PC-9 (cell line): ENCODE results near the gene TMEM108. TPM values are rescaled to one million over a fixed set of nuclear protein-coding genes. Genes with fewer than 3 reads are reported as not detected.

Experiments
- BruUV-seq: library from RNA; stranded (reverse); fragments of 400-500 nt; replicated peaks from 2 replicates; lab custom pipeline; 2021; lab: Mats Ljungman, UMichigan
- CTCF ChIA-PET: fragments of 300-600 bp; sonication (Branson Sonifier 250); formaldehyde crosslinking; loops from one replicate; lab custom pipeline; 2022; ENCODE audit warnings: antibody characterized with exemption; lab: Charles Lee
- POLR2A ChIA-PET: fragments of 300-600 bp; sonication (Branson Sonifier 250); formaldehyde crosslinking; loops from one replicate; lab custom pipeline; 2022; ENCODE audit warnings: antibody characterized with exemption; ENCODE audit not compliant: unreplicated experiment; lab: Charles Lee
- DNase-seq, 2 experiments: peaks; one replicate each; pipeline versions ENCODE4 v3.0.0 to v3.0.0-alpha.2; 2015 to 2022; ENCODE audit warnings: mixed read lengths in 1 of 2
- H2AFZ ChIP-seq: fragments of 200-600 bp; sonication (generic); 2 replicates; pipeline ENCODE4 v1.8.1; 2017; ENCODE audit warnings: antibody characterized with exemption
- H3F3A ChIP-seq: fragments of 200-600 bp; sonication (generic); 2 replicates; pipeline ENCODE4 v1.8.1; 2017; ENCODE audit warnings: antibody characterized with exemption, mild to moderate bottlenecking, low read depth; ENCODE audit not compliant: insufficient read depth
- H3K27ac ChIP-seq: fragments of 200-600 bp; sonication (generic); 2 replicates; pipeline ENCODE4 v1.6.1; 2016; ENCODE audit warnings: mixed run types
- H3K27me3 ChIP-seq: fragments of 200-600 bp; sonication (generic); 2 replicates; pipeline ENCODE4 v1.6.1; 2016; ENCODE audit warnings: low read depth, mixed run types; ENCODE audit not compliant: insufficient read depth
- H3K36me3 ChIP-seq: fragments of 200-600 bp; sonication (generic); 2 replicates; pipeline ENCODE4 v1.6.1; 2016; ENCODE audit warnings: low read depth, mixed run types
- H3K4me1 ChIP-seq: fragments of 200-600 bp; sonication (generic); replicated peaks from 2 replicates; pipeline ENCODE4 v1.6.1; 2016; ENCODE audit warnings: mixed run types; ENCODE audit not compliant: insufficient read depth
- H3K4me2 ChIP-seq: fragments of 200-600 bp; sonication (generic); 2 replicates; pipeline ENCODE4 v1.6.1; 2017; ENCODE audit warnings: mixed run types
- H3K4me3 ChIP-seq: fragments of 200-600 bp; sonication (generic); 2 replicates; pipeline ENCODE4 v1.6.1; 2016; ENCODE audit warnings: mixed run types
- H3K79me2 ChIP-seq: fragments of 200-600 bp; sonication (generic); 2 replicates; pipeline ENCODE4 v1.6.1; 2017; ENCODE audit warnings: low read depth, mixed run types
- H3K9me2 ChIP-seq: fragments of 200-600 bp; sonication (generic); 2 replicates; pipeline ENCODE4 v1.8.1; 2017; ENCODE audit warnings: mild to moderate bottlenecking; ENCODE audit not compliant: insufficient read depth
- H3K9me3 ChIP-seq: fragments of 200-600 bp; sonication (generic); 2 replicates; pipeline ENCODE4 v1.8.1; 2016; ENCODE audit warnings: low read depth; ENCODE audit not compliant: insufficient read depth
- H4K20me1 ChIP-seq: fragments of 200-600 bp; sonication (generic); 2 replicates; pipeline ENCODE4 v1.8.1; 2017; ENCODE audit not compliant: insufficient read depth
- EZH2 ChIP-seq: fragments of 200-600 bp; sonication (generic); IDR thresholded peaks from 2 replicates; pipeline ENCODE4 v1.8.0; 2017; ENCODE audit warnings: antibody characterized with exemption, low read depth
- intact Hi-C: fragments of 100-400 bp; cut with micrococcal nuclease; formaldehyde crosslinking; loops from one replicate; pipeline ENCODE4 v1.10.0; 2022; ENCODE audit not compliant: unreplicated experiment
- total RNA-seq: library from RNA; stranded (reverse); gene quantifications from 2 replicates; pipeline ENCODE4 v1.2.3, GENCODE V29; 2021
- TF ChIP-seq, protein P1 (sequence below): fragments of 200-600 bp; sonication (generic); conservative IDR thresholded peaks from 2 replicates; pipeline ENCODE4 v1.6.1; 2017; ENCODE audit warnings: mixed run types, antibody characterized with exemption, mild to moderate bottlenecking, moderate library complexity

TMEM108 gene
- total RNA-seq, 1 experiment from 2014 or later: not detected

DNA sequence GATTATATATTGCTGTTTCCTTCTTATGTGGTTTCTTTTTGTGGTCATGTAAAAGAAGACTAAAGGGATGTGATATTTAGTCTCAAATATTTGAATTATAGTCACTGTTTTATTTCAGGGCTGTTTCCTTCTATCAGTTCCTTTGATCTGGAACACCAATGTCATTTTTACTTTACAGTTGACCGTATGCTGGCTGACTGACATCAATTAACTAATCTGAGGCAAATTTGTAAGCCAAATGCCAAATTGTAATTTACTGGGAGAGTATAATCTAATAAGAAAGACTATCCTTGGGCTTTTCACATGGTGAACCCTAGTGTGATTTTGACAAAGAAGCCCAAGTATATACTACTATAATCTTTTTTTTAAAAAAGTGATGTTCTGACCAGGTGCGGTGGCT lies 87.6 kb downstream of the TMEM108 start:
- H2AFZ ChIP-seq: no peak overlapping the region
- intact Hi-C loops: no loop called here
- CTCF ChIA-PET: no interaction called here

DNA sequence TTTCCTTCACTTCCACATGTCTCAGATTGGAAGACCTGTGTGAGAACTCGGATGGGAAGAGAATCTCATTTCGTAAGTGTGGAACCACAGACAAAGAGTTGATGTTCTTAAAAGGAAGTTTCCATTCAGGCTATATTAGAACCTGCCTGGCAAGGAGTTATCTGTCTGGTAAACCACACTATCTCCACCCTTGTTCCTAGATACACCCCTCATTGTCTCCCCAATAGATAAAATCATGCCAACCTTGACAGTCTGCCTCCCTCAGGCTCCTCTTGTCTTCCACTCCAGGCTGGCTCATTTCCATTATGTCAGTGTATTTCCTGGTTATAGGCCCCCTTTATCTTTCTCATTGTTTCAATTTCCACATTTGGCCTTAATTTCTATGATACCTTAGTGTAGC lies 89.2 kb downstream of the TMEM108 start:
- DNase-seq: no peak
- H3K9me3 ChIP-seq: no peaks in the 10 kb centered on the region
- H3K36me3 ChIP-seq: no peaks in the 10 kb centered on the region
- no peaks in the 10 kb centered on the region for H3F3A ChIP-seq
- TF ChIP-seq, protein P1, sequence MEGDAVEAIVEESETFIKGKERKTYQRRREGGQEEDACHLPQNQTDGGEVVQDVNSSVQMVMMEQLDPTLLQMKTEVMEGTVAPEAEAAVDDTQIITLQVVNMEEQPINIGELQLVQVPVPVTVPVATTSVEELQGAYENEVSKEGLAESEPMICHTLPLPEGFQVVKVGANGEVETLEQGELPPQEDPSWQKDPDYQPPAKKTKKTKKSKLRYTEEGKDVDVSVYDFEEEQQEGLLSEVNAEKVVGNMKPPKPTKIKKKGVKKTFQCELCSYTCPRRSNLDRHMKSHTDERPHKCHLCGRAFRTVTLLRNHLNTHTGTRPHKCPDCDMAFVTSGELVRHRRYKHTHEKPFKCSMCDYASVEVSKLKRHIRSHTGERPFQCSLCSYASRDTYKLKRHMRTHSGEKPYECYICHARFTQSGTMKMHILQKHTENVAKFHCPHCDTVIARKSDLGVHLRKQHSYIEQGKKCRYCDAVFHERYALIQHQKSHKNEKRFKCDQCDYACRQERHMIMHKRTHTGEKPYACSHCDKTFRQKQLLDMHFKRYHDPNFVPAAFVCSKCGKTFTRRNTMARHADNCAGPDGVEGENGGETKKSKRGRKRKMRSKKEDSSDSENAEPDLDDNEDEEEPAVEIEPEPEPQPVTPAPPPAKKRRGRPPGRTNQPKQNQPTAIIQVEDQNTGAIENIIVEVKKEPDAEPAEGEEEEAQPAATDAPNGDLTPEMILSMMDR: no peak
- TF ChIP-seq EZH2: no peak
- no peak overlapping the region for H2AFZ ChIP-seq
- intact Hi-C loops: no loop called here
- ChIA-PET POLR2A (no interaction called here), CTCF (no interaction called here)
- H3K27ac ChIP-seq: no peak overlapping the region
- no peak overlapping the region for H3K4me2 ChIP-seq
- H3K27me3 ChIP-seq: peaks cover 32% of the 10 kb centered on the region
- no peaks in the 10 kb centered on the region for H3K4me1 ChIP-seq
- H3K9me2 ChIP-seq: no peaks in the 10 kb centered on the region
- no peaks in the 10 kb centered on the region for H4K20me1 ChIP-seq
- no peak overlapping the region for H3K4me3 ChIP-seq
- no peaks in the 10 kb centered on the region for H3K79me2 ChIP-seq
- BruUV-seq: no TSS peak

More for the DNA sequence above, 87.6 kb downstream of the TMEM108 start:
- POLR2A ChIA-PET: no interaction called here
- peaks cover 44% of the 10 kb centered on the region for H3K27me3 ChIP-seq
- no peak for DNase-seq
- H3K4me1 ChIP-seq: no peaks in the 10 kb centered on the region
- H3F3A ChIP-seq: no peaks in the 10 kb centered on the region
- no peak for TF ChIP-seq EZH2
- TF ChIP-seq, protein P1: no peak
- no peaks in the 10 kb centered on the region for H3K79me2 ChIP-seq
- H3K27ac ChIP-seq: no peak overlapping the region
- no peaks in the 10 kb centered on the region for H3K36me3 ChIP-seq
- H3K9me3 ChIP-seq: no peaks in the 10 kb centered on the region
- no peaks in the 10 kb centered on the region for H4K20me1 ChIP-seq
- H3K4me3 ChIP-seq: no peak overlapping the region
- no peak overlapping the region for H3K4me2 ChIP-seq
- no TSS peak for BruUV-seq
- no peaks in the 10 kb centered on the region for H3K9me2 ChIP-seq

DNA sequence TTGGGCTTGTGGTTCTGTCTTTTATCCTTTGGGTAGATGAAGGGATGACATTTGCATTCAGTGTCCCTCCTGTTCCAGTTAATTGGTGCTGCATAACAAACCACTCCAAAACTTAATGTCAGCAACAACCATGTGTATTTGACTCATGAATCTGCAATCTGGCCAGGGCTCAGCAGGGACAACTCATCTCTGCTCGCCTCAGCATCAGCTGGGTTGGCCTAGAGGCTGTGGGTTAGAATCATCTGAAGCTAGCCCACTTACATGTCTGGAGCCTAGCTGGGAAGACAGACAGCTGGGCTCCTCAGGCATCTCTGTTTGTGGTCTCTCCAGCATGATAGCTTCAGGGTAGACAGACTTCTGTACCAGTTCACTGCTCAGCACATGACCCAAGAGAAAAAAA lies 92.0 kb downstream of the TMEM108 start:
- no peaks in the 10 kb centered on the region for H3K79me2 ChIP-seq
- H3K27ac ChIP-seq: no peak overlapping the region
- intact Hi-C loops: no loop called here
- H3K9me2 ChIP-seq: no peaks in the 10 kb centered on the region
- no TSS peak for BruUV-seq
- H3F3A ChIP-seq: no peaks in the 10 kb centered on the region
- H4K20me1 ChIP-seq: no peaks in the 10 kb centered on the region
- no peaks in the 10 kb centered on the region for H3K4me1 ChIP-seq
- DNase-seq: no peak
- ChIA-PET CTCF (no interaction called here), POLR2A (no interaction called here)
- TF ChIP-seq EZH2: no peak
- TF ChIP-seq, protein P1: no peak
- H3K9me3 ChIP-seq: no peaks in the 10 kb centered on the region
- no peak overlapping the region for H3K4me3 ChIP-seq
- no peak overlapping the region for H2AFZ ChIP-seq
- no peak overlapping the region for H3K4me2 ChIP-seq
- H3K36me3 ChIP-seq: no peaks in the 10 kb centered on the region
- H3K27me3 ChIP-seq: peaks cover 18% of the 10 kb centered on the region
